A549 (cell line): ENCODE results near the gene PITPNB. TPM values are rescaled to one million over a fixed set of nuclear protein-coding genes. Genes with fewer than 3 reads are reported as not detected.

ENCODE experiments used
- ATAC-seq, 2 experiments: fragments of 200-7000 bp in 1 of 2; fragments of >200 bp in 1 of 2; cut with Nextera tagmentation in 1 of 2; cut with Tn5 transposase in 1 of 2; 3 replicates each; pipeline versions ENCODE4 v1.8.0 to v1.9.1; 2018 to 2020; ENCODE audit warnings: mild to moderate bottlenecking in 1 of 2, moderate library complexity in 1 of 2
- CTCF ChIA-PET: fragments of 300-600 bp; sonication (Branson Sonifier 250); formaldehyde crosslinking; extraction: SDS; loops from one replicate; lab custom pipeline; 2021; ENCODE audit warnings: antibody characterized with exemption, inconsistent platforms; lab: Yijun Ruan, JAX
- POLR2A ChIA-PET: fragments of 350-600 bp; formaldehyde crosslinking; extraction: SDS; loops from one replicate; lab custom pipeline; 2021; ENCODE audit warnings: antibody characterized with exemption, inconsistent platforms; lab: Yijun Ruan, JAX
- DNase-seq, 2 experiments: peaks; one replicate each; pipeline versions ENCODE4 v3.0.0 to v3.0.0-alpha.2; 2011 to 2016; ENCODE audit warnings: low read depth in 1 of 2, low spot score in 1 of 2
- FAIRE-seq: peaks from 2 replicates; lab custom pipeline; 2011; peaks lifted over from hg19 to GRCh38; lab: Jason Lieb, UNC
- H3K27ac ChIP-seq, 2 experiments: fragments of >200 bp; sonication (Bioruptor Twin); formaldehyde crosslinking; 3 replicates each; pipeline ENCODE4 v1.5.1; 2016 to 2017
- H3K4me1 ChIP-seq: fragments of >200 bp; sonication (Bioruptor Twin); formaldehyde crosslinking; 3 replicates; pipeline ENCODE4 v1.6.1; 2016
- H3K4me2 ChIP-seq: fragments of >200 bp; sonication (Bioruptor Twin); formaldehyde crosslinking; 3 replicates; pipeline ENCODE4 v1.6.1; 2016
- H3K4me3 ChIP-seq: fragments of >200 bp; sonication (Bioruptor Twin); formaldehyde crosslinking; 3 replicates; pipeline ENCODE4 v1.5.1; 2016
- H3K9me3 ChIP-seq: fragments of >200 bp; sonication (Bioruptor Twin); formaldehyde crosslinking; 3 replicates; pipeline ENCODE4 v1.6.1; 2016
- CEBPB ChIP-seq, 2 experiments: fragments of >200 bp in 1 of 2; sonication (Bioruptor Twin) in 1 of 2; formaldehyde crosslinking in 1 of 2; IDR thresholded peaks; 2 replicates each; pipeline ENCODE4 v1.6.1; 2012 to 2016
- CHD2 ChIP-seq: fragments of 150-350 bp; IDR thresholded peaks from 2 replicates; pipeline ENCODE4 v1.6.1; 2014; ENCODE audit warnings: low read length; ENCODE audit not compliant: partially characterized antibody
- EHMT2 ChIP-seq: fragments of 200-600 bp; sonication (generic); IDR thresholded peaks from 2 replicates; pipeline ENCODE4 v1.6.1; 2016; ENCODE audit warnings: antibody characterized with exemption, low read depth, mild to moderate bottlenecking, moderate library complexity
- EP300 ChIP-seq, 2 experiments: fragments of >200 bp; sonication (Bioruptor Twin); formaldehyde crosslinking; IDR thresholded peaks; 2 replicates in 1 of 2; 3 replicates in 1 of 2; pipeline ENCODE4 v1.6.1; 2016 to 2017
- GATA3 ChIP-seq: IDR thresholded peaks from 2 replicates; pipeline ENCODE4 v1.6.1; 2012; ENCODE audit warnings: borderline replicate concordance
- HOXB13 ChIP-seq: fragments of 250-450 bp; sonication (Bioruptor Pico); IDR thresholded peaks from 2 replicates; pipeline ENCODE4 v1.5.0; 2020; ENCODE audit warnings: low read depth, mild to moderate bottlenecking, moderate library complexity
- JUN ChIP-seq, 2 experiments: fragments of >200 bp; sonication (Bioruptor Twin); formaldehyde crosslinking; IDR thresholded peaks; 2 replicates in 1 of 2; 3 replicates in 1 of 2; pipeline ENCODE4 v1.6.1; 2016 to 2017
- JUNB ChIP-seq: fragments of >200 bp; sonication (Bioruptor Twin); formaldehyde crosslinking; IDR thresholded peaks from 2 replicates; pipeline ENCODE4 v1.6.1; 2016
- MAFK ChIP-seq: fragments of 450-650 bp; IDR thresholded peaks from 2 replicates; pipeline ENCODE4 v1.6.1; 2014; ENCODE audit not compliant: partially characterized antibody
- POLR2AphosphoS2 ChIP-seq: conservative IDR thresholded peaks from 2 replicates; pipeline ENCODE4 v1.6.1; 2012; ENCODE audit warnings: low read length, improper control_type of control experiment, inconsistent platforms
- RAD21 ChIP-seq, 2 experiments: fragments of >200 bp in 1 of 2; sonication (Bioruptor Twin) in 1 of 2; formaldehyde crosslinking in 1 of 2; IDR thresholded peaks in 1 of 2; conservative IDR thresholded peaks in 1 of 2; 2 replicates in 1 of 2; 3 replicates in 1 of 2; pipeline ENCODE4 v1.6.1; 2012 to 2018; ENCODE audit warnings: inconsistent platforms in 1 of 2
- RARB ChIP-seq: fragments of 250-450 bp; sonication (Bioruptor Pico); IDR thresholded peaks from 2 replicates; pipeline ENCODE4 v1.8.0; 2021; ENCODE audit warnings: mild to moderate bottlenecking, moderate library complexity
- RFX5 ChIP-seq: fragments of 450-650 bp; IDR thresholded peaks from 2 replicates; pipeline ENCODE4 v1.7.1; 2014; ENCODE audit warnings: antibody characterized with exemption, mild to moderate bottlenecking, moderate library complexity
- ZFP36 ChIP-seq: fragments of 450-650 bp; IDR thresholded peaks from 2 replicates; pipeline ENCODE4 v1.6.1; 2014; ENCODE audit warnings: borderline replicate concordance; ENCODE audit not compliant: partially characterized antibody
- ZSCAN20 ChIP-seq: fragments of 250-450 bp; sonication (Bioruptor Pico); IDR thresholded peaks from 2 replicates; pipeline ENCODE4 v1.8.0; 2022; ENCODE audit warnings: mild to moderate bottlenecking, moderate library complexity
- WGBS: methylation state at CpG from one replicate; pipeline ENCODE4 v1.1.6; 2017; ENCODE audit errors: missing lambda C conversion rate; 5-methylcytosine and 5-hydroxymethylcytosine counted together
- polyA plus RNA-seq, 4 experiments: library from polyadenylated mRNA; depleted of rRNA in 3 of 4; stranded (reverse); fragments of >200 nt; fragmentation: RNase III in 1 of 4; extraction: RNeasy Plus Mini Kit Qiagen cat#74134 plus additional on column Dnase treatment in 1 of 4; gene quantifications; 2 replicates in 3 of 4; 3 replicates in 1 of 4; pipeline ENCODE4 v1.2.3, GENCODE V29; 2011 to 2017
- TF ChIP-seq, protein P1 (sequence below): IDR thresholded peaks from 2 replicates; pipeline ENCODE4 v1.6.1; 2012
- TF ChIP-seq, protein P2 (sequence below): fragments of 250-450 bp; sonication (Bioruptor Pico); IDR thresholded peaks from 2 replicates; pipeline ENCODE4 v1.5.0; 2020; ENCODE audit warnings: low read depth, mild to moderate bottlenecking, moderate library complexity
- TF ChIP-seq, protein P3 (sequence below): IDR thresholded peaks from 2 replicates; pipeline ENCODE4 v1.6.1; 2012
- TF ChIP-seq, protein P4 (sequence below): IDR thresholded peaks from 2 replicates; pipeline ENCODE4 v1.6.1; 2012; ENCODE audit warnings: low read depth, borderline replicate concordance
- TF ChIP-seq, protein P5 (sequence below): fragments of 450-650 bp; IDR thresholded peaks from 2 replicates; pipeline ENCODE4 v1.6.1; 2014; ENCODE audit warnings: antibody characterized with exemption

Gene PITPNB
- polyA plus RNA-seq, 2 of the 4 experiments (the other 2 are of a cell fraction), result 45.8 to 52.1 TPM

DNA sequence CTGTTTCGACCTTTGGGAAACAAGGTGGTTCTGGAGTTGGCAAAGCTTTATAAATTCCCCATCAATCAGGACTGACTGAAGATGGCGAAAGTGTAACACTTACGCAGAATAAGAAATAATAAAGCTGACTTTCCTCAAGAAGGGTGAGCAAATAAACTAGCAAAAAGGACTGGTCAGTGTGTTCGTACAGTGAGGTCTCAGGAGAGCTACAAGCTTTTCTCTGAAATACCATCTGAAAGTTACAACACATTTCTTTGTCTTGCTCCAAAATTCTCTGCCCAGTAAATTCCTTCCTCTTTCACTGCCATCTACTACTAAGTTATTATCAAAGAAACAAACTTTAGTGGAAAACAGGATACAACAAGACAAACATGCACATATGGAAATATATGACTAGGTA is 13.4 kb downstream of the PITPNB start:
- H3K4me3 ChIP-seq, result no peak overlapping the region
- POLR2A ChIA-PET, result no interaction called here
- no peak overlapping the region for H3K4me2 ChIP-seq
- ATAC-seq (no peak), FAIRE-seq (no peak), DNase-seq (no peak)
- TF ChIP-seq, protein P1, sequence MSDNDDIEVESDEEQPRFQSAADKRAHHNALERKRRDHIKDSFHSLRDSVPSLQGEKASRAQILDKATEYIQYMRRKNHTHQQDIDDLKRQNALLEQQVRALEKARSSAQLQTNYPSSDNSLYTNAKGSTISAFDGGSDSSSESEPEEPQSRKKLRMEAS, result no peak
- TF ChIP-seq, protein P2, sequence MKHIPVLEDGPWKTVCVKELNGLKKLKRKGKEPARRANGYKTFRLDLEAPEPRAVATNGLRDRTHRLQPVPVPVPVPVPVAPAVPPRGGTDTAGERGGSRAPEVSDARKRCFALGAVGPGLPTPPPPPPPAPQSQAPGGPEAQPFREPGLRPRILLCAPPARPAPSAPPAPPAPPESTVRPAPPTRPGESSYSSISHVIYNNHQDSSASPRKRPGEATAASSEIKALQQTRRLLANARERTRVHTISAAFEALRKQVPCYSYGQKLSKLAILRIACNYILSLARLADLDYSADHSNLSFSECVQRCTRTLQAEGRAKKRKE (CRISPR knock-in tag), result no peak
- TF ChIP-seq POLR2AphosphoS2, result no peak
- no peak for TF ChIP-seq EP300 (IDR thresholded peaks at IDR 0.05)
- TF ChIP-seq JUN (IDR thresholded peaks at IDR 0.05), result no peak
- TF ChIP-seq RARB, result no peak
- no peak for TF ChIP-seq RAD21 (conservative IDR thresholded peaks at IDR 0.05 in 1 of 2, IDR thresholded peaks at IDR 0.05 in 1 of 2)
- no peak for TF ChIP-seq MAFK
- TF ChIP-seq CEBPB (IDR thresholded peaks at IDR 0.05), result no peak
- no peak for TF ChIP-seq ZFP36
- TF ChIP-seq CHD2, result no peak
- TF ChIP-seq EHMT2, result no peak
- TF ChIP-seq HOXB13 (CRISPR knock-in tag), result no peak
- TF ChIP-seq, protein P3, sequence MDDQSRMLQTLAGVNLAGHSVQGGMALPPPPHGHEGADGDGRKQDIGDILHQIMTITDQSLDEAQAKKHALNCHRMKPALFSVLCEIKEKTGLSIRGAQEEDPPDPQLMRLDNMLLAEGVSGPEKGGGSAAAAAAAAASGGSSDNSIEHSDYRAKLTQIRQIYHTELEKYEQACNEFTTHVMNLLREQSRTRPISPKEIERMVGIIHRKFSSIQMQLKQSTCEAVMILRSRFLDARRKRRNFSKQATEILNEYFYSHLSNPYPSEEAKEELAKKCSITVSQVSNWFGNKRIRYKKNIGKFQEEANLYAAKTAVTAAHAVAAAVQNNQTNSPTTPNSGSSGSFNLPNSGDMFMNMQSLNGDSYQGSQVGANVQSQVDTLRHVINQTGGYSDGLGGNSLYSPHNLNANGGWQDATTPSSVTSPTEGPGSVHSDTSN, result no peak
- TF ChIP-seq RFX5, result no peak
- TF ChIP-seq, protein P4, sequence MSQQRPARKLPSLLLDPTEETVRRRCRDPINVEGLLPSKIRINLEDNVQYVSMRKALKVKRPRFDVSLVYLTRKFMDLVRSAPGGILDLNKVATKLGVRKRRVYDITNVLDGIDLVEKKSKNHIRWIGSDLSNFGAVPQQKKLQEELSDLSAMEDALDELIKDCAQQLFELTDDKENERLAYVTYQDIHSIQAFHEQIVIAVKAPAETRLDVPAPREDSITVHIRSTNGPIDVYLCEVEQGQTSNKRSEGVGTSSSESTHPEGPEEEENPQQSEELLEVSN, result no peak
- TF ChIP-seq, protein P5, sequence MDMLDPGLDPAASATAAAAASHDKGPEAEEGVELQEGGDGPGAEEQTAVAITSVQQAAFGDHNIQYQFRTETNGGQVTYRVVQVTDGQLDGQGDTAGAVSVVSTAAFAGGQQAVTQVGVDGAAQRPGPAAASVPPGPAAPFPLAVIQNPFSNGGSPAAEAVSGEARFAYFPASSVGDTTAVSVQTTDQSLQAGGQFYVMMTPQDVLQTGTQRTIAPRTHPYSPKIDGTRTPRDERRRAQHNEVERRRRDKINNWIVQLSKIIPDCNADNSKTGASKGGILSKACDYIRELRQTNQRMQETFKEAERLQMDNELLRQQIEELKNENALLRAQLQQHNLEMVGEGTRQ, result no peak
- H3K9me3 ChIP-seq, result no peaks in the 10 kb centered on the region
- H3K27ac ChIP-seq, result no peak overlapping the region
- H3K4me1 ChIP-seq, result no peaks in the 10 kb centered on the region
- CTCF ChIA-PET, result interaction anchor here (0.9 kb wide), 1 partner anchor 103 kb away, joined by 3 read pairs; no protein-coding TSS in a partner anchor
- WGBS, result 89% methylated on average over 4 of the region's 4 CpGs

DNA sequence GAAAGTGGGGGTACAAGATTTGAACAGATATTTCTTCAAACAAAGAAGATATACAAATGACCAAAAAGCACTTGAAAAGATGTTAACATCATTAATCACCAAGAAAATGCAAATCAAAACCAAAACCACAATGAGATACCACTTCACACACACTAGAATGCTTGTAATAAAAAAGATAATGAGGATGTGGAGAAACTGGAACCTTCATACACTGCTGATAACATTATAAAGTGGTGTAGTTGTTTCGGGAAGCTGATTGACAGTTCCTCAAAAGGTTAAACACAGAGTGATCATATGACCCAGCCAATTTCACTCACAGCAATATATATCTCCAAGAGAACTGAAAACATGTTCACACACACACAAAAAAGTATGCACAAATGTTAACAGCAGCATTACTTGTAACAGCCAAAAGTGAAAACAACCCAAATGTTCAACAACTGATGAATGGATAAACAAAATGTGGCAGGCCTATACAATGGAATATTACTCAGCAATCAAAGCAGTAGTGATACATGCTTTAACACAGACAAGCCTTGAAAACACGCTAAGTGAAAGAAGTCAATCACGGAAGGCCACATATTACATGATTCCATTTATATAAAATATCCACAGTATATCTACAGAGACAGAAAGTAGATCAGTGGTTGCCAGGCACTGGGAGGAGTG is 15.1 kb downstream of the PITPNB start:
- no peak for ATAC-seq
- 85% methylated on average over 3 of the region's 3 CpGs for WGBS
- Histone ChIP-seq H3K4me1 (no peaks in the 10 kb centered on the region), H3K4me3 (no peak overlapping the region), H3K9me3 (no peaks in the 10 kb centered on the region), H3K4me2 (no peak overlapping the region), H3K27ac (no peak overlapping the region)
- FAIRE-seq, result no peak
- TF ChIP-seq ZSCAN20 (CRISPR knock-in tag), result no peak
- TF ChIP-seq RFX5, result no peak
- TF ChIP-seq GATA3, result no peak
- no peak for TF ChIP-seq JUNB
- TF ChIP-seq, protein P3, result no peak
- CTCF ChIA-PET, result no interaction called here
- POLR2A ChIA-PET, result no interaction called here
- DNase-seq, result no peak
